GM19467 (cell line): ENCODE measurements around the gene FOXJ3.
A peak's percentile ranks its signal among the peaks of the same experiment; 100 is the strongest.

Experiments used
- ATAC-seq: cut with Tn5 transposase; IDR thresholded peaks from one replicate; pipeline ENCODE4 v1.9.1; 2021; ENCODE audit warnings: mild to moderate bottlenecking, moderate library complexity; ENCODE audit not compliant: unreplicated experiment

The FOXJ3 gene

DNA sequence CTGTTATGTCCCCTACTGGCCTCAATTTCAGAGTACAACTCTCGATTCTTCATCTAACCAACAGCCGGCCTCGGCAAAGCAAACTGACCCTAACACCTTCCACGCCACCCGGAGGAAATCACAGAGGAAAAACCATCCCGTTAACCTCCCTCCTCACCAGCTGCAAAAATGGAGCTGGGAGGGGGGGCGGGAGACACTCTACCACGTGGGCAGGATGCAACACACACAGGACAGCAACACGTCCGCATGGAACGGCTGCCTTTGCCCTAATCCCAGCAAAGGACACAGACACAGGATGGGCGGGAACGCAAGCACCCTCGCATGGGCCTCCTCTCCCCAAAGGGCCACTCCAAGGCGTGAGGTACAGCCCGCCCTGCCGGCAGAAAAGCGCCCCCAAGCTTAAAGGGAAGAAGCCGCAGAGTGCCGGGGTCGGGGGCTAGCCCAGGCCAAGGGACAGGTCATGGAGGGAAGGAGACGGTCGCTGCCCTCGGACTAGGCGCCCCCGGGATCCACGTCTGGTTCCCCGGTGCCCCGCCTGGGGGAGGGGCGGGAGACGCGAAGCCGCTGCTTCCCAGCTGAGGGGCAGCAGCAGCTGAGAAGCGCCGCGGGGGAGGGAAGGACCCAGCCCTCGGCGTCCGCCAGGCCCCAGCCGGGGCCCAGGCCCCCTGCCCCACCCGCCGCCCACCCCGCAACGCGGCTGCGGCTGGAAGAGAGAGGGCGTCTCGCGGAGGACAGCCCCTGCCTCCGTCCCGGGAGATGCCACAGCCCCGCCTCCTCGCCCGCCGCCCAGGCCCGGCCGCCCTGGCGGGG lies 590 bp downstream of the FOXJ3 start:
- peak; percentile 41 for ATAC-seq

DNA sequence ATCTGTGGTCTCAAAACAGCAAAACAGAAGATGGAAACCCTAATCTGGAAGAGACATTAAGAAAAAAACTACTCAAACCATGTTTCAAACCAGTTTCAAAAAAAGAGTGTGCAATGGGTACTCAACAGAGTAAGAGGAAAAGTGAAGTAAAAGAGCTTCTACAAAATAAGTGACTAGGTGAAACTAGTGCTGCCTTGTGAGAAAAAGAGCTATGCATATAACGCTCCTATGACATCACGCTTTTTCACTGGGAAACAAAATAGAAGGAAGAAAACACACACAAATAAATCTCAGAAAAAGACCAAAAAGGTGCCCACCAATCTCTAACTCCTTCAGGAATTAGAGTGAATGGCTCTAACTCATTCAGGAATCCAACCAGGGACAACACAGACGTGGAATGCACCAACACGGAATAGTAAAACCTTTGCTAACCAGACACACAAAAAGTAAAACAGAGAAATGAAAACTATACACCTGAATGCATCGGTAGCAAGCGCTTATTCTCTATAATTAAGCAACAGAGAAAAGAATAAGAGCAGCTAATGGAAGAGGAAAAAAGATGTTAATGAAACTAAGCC lies 1.3 kb downstream of the FOXJ3 start:
- ATAC-seq = no peak

DNA sequence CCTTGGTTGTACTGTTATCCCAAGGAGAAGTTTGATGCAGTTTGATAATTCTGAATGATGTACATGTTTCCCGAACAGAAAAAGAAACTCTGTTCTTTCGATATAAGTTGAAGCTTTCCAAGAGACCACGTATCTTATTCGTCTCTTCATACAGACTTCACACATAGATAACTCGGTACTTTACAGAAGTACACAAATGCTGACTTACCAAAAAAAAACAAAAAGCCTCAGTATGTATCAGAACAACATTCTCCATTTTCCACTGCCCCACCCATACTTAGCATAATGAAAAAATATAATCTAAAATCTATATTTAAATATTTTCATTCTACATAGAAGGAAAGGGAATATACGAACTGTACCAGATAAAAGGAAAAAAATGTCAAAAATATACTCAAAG lies 2.2 kb downstream of the FOXJ3 start:
- ATAC-seq = no peak

DNA sequence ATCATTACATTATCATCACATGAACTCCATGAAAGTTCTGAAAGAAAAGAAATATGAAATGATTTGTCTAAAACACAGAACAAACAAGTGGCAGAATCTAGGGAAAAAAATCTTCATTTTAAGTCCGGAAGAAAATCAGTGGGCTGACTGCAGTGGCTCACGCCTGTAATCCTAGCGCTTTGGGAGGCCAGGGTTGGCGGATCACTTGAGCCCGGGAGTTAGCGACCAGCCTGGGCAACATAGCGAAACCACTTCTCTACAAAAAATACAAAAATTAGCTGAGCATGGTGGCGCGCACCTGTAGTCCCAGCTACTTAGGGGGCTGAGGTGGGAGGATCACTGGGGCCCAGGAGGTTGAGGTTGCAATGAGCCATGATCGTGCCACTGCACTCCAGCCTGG lies 4.8 kb downstream of the FOXJ3 start:
- no peak for ATAC-seq

- no peak for ATAC-seq
These were observed 6.0 kb downstream of the FOXJ3 start for GRCh38 chr1:42328916-42329496.

- ATAC-seq = no peak
These were observed 6.9 kb downstream of the FOXJ3 start for GRCh38 chr1:42328047-42328625.

DNA sequence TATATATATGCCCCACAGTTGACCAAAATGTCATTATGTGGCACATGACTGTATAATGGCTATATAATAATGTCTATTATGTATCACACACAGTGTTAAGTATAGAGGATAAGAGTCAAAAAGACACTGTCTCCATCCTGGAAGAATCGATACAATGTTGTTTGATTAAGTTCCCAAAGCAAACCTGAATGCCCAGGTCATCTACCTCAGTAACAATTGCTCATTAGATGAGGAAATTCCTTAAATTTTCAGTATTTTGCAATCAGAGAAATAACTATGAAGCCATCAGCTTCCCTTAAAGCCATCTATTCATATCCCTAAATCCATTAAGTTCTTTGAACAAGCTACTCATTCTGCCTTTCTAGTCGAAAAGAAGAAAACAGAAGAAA lies 10.0 kb downstream of the FOXJ3 start:
- no peak for ATAC-seq

GRCh38 chr1:42324398-42325013 lies 10.5 kb downstream of the FOXJ3 start:
- no peak for ATAC-seq

GRCh38 chr1:42323551-42323950 lies 11.5 kb downstream of the FOXJ3 start:
- ATAC-seq = no peak

- no peak for ATAC-seq
These were observed 12.5 kb downstream of the FOXJ3 start for GRCh38 chr1:42322577-42322976.

DNA sequence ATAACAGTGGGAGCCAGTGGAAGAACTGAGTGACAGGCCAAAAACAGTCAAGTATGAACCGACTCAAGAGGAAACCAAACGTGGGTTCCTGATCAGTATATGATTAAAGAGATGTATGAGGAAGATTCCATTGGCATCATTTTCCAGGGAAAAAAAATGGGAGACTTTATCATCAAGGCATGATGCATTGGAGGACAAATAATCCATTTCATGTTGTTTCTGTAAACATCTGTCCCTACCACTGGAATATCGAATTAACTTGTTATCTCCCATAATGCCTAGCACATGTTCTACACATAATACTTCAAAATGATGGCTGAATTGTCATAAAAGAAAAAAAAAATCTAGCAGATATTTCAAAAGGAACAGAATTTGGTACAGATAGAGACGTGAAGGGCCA lies 13.3 kb downstream of the FOXJ3 start:
- no peak for ATAC-seq

DNA sequence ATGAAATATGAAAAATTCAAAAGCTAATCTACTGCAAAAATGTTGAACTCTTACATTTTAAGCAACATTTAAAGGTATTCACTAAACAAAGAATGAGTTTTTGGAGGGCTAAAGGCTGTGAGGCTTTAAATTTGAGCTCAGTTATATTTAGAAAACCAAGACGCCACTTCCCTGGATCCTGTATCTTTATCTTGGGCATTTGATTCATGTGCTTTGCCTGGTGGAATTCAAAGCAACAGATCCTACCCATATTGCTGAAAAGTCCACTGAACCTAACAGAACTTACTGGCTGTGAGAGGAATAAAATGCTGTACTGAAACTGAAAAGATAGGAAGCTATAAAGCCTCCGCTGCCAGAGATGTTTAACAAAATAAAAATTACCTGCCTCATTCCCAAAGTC lies 14.3 kb downstream of the FOXJ3 start:
- no peak for ATAC-seq

DNA sequence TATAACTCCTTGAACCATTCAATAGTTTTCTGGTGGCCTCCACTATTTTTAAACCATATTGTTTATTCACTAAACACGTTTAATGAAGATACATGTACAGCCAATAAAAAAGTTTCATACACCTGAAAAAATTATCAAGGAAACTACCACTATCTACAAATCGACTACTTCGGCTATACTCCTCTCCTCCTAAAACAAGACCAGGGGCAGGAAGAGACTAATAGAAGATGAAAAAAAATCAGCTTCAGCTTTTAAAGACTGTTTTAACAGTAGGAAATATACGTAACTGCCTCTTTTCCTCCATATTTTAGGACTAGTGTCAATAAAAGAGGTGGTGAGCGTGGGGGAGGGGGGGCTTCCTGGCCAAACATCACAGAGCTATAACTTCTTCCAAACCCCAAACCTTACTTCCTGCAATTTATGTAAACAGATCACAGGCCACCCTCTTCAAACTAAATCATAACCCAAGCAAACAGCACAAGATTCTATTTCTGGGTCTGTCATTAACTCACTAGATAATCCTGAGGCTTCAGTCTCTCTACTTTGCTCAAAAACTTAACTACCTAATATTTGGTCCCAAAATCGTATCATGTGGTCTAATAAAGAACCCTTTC lies 15.1 kb downstream of the FOXJ3 start:
- ATAC-seq = no peak

DNA sequence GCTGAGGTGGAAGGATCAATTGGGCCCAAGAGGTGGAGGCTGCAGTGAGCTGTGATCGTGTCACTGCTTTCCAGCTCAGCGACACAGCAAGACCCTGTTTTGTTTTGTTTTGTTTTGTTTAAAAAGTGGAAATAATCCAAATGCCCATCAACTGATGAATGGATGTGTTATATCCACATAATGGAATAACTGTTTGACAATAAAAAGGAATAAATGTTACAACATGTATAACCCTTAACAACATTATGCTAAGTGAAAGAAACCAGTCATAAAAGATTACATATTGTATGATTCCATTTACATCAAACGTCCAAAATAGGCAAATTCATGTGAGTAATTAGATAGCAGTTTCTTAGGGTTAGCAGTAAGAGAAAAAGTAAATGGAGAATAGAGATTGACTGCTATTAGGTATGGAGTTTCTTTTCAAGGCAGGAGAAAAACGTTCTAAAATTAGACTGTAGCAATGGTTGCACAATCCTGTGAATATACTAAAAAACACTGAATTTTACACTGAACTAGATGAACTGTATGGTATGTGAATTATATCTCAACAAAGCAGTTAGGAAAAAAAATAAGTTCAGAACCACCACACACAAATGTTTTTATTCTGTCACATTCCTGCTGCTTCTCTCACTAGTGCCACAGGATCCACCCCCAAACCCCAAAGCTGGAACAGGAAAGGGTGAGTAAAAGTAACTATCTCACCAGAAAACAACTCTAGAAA lies 15.7 kb downstream of the FOXJ3 start:
- ATAC-seq = no peak

DNA sequence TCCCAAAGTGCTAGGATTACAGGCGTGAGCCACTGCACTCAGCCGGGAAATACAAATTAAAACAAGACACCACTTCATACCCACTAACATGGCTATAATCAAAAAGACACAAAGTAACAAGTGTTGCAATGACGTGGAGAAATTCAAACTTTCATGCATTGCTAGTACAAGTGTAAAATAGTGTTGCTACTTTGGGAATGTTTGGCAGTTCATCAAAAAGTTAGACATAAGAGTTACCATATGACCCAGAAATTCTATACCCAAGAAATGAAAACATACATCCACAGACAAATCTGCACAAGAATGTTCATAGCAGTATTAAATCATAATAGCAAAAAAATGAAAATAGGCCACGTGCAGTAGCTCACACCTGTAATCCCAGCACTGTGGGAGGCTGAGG lies 16.4 kb downstream of the FOXJ3 start:
- ATAC-seq = no peak

GRCh38 chr1:42317308-42317707 lies 17.7 kb downstream of the FOXJ3 start:
- no peak for ATAC-seq

DNA sequence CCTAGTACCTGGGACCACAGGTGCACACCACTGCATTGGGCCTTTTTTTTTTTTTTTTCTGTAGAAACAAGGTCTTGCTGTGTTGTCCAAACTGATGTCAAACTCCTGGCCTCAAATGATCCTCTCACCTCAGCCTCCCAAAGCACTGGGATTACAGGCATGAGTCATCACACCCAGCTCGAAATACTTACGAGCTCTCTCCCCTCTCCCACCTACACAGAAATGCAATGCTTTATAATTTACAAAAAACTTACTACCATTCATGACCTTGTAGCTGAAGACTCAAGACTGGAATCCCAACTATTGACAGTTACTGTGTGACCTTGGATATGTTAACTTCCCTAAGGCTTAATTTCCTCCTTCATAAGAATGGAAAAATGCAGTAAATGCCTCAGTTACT lies 18.7 kb downstream of the FOXJ3 start:
- ATAC-seq = no peak

DNA sequence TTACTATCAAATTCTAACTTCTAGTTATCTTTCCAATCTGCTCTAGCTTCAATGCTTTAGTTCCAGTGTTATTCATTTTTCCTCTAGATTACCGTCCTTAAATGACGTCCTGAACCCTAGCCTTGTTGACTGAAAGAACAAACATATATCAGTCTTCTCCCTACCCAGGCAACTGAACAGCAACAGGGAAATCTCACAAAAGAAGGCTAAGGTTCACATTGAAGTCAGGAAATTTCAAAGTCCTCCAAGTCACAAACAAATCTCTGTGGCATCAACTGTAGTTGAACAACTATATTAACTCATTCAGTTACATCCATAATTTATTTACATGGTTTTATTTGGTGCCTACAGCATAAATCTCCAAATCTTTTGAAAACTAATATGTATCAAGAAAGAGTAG lies 19.5 kb downstream of the FOXJ3 start:
- ATAC-seq = no peak

GRCh38 chr1:42313970-42314369 lies 21.1 kb downstream of the FOXJ3 start:
- no peak for ATAC-seq

DNA sequence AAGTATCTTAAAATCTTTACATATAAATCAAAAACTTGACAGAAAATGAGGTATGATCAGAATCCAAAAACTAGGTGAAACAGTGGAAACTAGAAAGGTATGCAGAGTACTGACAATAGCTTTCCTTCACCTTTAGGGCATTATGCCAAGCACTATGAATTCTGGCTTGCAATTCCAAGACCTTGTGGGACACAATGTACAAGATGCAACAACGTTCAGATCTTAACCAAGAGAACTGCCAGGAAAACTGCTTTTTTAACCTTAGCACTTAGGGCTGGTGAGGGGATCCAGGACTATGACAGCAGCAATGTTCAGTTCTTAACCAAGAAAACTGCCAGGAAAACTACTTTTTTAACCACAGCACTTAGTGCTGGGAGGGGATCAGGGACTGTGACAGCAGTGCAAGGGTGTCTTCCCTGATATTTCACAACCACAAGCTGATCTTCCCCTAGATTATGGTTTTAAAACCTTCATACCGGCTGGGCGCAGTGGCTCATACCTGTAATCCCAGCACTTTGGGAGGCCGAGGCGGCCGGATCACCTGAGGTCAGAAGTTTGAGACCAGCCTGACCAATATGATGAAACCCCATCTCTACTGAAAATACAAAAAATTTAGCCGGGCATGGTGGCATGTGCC lies 22.3 kb downstream of the FOXJ3 start:
- no peak for ATAC-seq
